ENCODE data around the gene DHRS1.

DHRS1 gene

DNA sequence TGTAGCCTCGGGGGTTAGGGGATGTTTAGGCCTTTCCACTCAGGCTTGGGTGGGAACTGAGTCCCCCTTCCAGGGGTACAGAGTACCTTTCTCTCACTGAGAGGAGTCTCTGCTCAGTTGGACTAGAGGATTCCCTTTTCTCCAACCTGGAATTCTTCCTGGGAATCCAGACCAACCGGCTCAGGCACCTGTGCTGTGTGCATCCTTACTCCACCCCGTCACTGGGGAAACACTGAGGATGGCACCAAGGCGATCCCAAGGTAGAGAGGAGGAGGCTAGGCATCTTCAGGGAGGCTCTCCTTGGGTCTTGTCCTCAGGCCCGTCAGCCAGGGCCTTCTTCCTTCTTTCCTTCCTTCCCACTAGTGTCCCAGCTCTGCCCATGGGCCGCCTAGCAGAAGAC, 35.7 kb downstream of the DHRS1 start:
- no peak for DNase-seq (ENCODE audit: low read depth, low spot score)

DNA sequence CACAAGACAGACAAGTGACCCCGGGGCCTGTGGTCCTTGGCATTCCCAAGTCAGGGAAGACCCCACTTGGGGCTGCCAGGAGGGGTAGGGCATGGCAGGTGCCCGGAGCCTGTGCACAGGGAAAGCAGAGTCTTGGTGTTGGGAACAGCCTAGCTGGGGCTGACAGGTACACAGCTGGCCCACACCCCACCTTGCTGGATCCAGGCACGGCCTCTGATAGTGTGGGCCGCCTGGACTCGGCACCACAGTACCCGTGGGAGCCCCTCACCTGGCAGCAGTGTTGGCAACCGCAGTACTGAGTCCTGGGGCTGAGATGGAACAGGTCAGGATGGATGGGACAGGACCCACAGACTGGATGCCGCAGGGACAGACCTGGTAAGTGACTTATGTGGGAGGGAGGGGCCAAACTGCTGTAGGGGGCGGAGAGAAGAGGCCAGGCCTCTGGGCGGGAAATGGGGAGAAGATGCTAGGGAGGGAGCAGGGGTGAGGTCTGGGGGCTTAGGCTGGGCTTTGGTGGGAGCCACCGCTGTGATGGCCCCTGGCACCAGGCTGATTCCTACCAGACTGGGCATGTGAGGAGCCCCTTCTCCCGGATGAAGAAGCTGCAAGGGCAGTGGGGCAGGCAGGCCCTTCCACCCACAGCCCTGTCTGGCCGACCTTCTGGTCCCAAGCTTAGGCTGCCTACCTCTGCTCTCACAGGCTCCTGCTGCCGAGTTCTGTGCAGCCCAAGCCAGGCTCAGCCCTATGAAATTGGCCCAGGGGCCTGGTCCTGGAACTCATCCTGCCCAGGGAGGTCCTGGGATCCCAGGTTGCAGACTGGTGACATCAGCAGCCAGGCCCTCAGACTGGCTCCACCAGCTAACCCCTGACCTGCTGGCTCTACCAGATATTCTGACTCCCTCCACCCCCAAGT, 36.5 kb downstream of the DHRS1 start, which contains the start of gene TGM1:
Gene TGM1 (minus strand): TSS at position 357 of the 913 bp plus-strand sequence. CDS start 825 bp downstream, outside the sequence.
- DNase-seq (ENCODE audit: low read depth, low spot score), result no peak

DNA sequence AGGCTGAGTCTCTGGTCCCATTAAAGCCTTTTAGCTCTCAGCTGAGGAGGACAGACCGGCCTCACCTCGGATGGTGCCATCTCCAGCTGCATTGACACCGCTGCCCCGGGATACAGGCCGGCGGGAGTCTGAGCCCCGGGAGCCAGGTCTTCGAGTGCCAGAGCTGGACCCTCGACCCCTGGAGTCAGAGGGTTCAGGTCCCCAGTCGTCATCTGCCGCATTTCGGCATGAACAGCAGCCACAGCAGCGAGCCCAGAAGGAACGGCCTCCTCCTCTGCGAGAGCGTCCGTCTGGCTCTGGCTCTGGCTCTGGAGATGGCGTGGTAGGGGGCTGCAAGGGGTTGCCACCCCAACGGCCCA, 37.6 kb downstream of the DHRS1 start:
- no peak for DNase-seq (ENCODE audit: low read depth, low spot score)

DNA sequence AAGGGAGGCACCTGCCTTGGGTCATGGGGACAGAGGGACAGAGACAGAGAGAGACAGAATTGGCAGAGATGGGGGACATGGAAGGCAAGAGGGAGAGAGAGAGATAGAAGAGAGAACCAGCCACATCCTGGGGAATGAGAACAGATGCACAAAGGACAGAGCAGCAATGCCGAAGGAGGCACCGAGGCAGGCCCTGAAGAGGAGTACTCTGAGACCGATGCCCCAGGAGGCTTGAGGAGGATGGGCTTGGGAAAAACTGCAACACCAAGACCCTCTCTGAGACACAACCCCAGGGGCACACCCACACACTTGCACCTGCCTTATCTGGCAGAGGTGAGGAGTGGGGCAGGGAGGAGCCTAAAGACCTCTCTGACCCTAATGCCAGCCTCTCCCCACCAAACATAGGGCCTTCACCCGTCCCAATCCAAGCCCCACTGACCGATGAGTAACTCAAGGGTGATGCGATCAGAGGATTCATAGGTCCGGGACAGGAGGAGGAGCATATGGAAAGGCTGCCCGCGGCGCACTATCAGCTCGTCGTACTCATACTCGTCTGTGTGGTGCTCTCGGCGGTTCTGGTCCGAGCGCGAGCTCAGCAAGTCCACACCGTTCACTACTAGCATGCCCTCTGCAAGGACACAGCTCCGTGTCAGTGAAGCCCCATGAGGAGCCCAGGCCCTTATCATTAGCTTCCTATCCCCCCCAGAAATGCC, 38.2 kb downstream of the DHRS1 start:
- DNase-seq (ENCODE audit: low read depth, low spot score), result no peak

DNA sequence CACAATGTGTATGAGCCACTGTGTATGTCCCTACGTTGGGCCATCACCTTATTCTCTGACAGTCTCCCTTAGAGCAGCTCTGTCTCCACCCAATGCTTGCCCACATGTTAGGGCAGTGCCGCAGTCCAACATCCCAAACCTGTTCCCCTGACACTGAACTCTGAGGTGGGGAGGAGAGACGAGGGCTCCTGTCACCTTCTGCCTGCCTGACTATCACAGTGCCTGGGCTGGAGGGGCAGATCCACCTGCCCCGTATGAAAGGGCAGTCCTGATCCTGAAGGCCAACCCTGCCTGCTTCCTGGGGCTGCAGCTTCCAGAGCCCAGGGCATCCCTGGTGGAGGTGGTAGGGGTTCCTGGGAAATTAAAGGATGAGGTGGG, 38.8 kb downstream of the DHRS1 start:
- no peak for DNase-seq (ENCODE audit: low read depth, low spot score)

DNA sequence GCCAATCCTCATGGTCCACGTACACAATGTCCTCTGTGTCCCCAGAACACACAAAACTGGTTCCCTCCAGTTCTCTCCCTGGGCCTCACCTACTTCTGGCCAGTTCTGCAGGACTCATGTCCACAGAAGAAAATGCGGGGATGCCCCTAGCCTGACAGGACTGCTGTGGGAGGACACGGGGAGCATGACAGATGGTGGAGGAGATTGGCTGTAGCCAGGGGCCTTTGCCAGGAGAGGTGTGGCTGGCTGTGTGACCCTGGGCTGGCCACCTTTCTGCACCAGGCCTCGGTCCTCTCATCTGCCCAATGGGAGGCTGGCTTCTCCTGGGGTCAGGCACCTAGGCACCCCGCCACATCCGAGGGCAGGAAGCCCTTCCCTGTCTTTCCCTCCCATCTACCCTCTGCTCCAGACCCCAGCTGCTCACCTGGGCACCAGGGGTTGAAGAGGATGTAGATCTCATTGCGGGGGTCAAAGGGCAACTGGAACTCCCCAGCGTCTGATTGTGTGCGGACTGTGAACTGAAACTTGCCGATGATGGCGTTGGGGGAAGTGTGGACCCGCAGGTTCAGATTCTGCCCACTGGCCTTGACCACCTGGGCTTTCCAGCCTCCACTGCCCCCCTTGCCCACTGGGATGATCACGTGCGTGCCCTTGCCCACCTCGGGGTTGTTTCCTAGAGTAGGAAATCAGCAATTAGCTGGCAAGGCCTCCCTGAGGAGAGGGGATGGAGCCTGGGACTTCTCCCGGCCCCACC, 39.4 kb downstream of the DHRS1 start:
- no peak for DNase-seq (ENCODE audit: low read depth, low spot score)

DNA sequence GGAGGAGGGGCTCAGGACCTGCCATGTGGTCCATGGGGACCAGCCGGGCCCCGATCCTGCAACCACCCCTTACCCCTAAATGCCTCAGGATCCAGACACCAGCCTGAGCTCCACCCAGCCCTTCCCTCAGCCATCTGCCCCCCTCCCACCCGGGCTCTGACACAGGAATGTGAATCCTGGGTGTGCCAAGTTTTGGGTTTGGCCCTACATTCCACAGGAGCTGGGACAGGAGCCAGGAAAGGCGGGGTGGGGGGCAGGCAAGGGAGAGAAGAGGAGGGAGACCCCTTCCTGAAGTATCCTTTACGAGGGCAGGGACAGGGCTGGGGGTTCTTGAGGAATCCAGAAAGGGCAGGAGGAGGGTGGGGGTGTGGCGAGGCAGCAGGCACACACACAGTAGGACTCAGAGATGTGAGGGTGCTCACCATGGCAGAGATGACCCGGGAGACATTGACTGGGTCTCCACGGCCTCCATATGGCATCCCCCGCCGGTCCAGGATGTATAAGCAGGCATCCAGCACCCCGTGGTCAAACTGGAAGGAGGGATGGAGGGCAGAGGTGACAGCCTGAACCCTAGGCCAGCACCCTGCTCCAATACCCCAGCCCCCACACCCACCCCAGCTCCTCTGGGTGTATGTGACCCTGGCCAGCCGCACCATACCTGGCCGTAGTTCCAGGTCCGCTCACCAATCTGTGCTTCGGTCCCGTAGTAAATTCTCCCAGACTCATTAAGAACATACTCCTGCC, 40.1 kb downstream of the DHRS1 start:
- DNase-seq (ENCODE audit: low read depth, low spot score), result no peak

DNA sequence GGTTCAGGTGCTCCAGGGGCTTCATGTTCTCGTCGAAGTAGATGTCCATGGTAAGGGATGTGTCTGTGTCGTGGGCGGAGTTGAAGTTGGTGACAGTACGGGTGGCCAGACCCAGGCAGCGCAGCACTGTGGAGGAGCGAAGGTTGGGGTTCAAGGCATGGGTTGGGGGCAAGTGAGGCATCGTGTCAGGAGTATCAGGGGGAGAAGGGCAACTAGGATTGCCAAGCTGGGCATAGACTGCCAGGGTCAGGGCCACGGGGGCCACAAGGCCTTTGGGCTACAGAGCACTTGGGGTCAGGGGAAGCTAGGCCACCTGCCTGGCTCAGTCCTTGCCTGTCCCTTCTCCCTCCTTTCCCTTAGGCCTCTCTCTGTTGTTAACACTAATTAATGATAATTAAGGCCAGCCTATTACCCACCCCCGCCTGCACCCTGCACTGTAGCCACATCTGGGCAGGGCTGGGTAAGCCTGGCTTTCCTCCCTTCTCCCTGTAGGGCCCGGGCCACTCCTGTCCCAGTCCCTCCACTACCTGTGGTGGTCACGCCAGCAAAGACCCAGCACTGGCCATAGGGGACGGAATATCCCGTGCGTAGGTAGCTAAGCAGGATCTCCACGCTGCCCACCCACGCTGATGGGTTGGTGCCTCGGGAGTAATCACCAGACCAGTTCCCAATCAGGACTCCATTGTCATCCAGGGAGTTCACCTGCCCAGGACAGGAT, 40.9 kb downstream of the DHRS1 start:
- no peak for DNase-seq (ENCODE audit: low read depth, low spot score)

DNA sequence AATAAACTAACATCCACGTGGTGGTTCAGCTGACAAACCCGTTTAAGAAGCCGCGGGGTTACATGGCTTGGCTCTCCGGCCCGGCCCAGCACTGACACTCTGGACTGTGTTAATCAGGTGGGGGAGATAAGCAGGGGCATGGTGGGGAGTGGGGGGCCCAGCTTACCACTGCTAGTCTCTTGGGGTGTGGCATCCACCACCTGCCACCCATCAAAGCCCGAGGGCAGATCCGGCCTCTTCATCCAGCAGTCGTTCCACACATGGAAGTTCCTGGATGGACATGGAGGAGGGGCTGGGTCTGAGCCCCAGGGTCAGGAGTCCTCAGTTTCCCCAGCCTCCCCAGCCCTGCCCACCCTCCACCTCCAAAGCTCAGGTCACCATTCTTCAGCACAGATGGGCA, 41.5 kb downstream of the DHRS1 start:
- DNase-seq (ENCODE audit: low read depth, low spot score), result no peak

DNA sequence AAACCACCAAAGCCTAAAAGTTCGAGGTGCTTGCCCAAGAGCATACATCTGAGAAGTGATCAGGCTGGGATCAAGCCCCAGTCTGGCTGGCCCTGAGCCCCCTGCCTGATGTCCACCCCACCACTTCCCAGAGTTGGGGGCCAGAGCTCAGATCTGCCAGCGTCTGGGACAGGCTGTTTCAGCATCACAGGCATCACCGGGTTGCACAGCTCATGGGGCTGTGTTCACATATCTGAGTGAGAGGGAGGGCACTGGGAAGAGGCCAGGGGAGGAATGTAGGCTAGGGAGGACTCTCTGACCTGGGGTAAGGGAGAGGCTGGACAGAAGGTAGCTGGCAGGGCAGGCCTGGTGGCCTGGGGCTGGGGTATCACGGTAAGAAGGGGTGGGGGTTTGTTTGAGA, 42.6 kb downstream of the DHRS1 start:
- DNase-seq (ENCODE audit: low read depth, low spot score), result no peak

DNA sequence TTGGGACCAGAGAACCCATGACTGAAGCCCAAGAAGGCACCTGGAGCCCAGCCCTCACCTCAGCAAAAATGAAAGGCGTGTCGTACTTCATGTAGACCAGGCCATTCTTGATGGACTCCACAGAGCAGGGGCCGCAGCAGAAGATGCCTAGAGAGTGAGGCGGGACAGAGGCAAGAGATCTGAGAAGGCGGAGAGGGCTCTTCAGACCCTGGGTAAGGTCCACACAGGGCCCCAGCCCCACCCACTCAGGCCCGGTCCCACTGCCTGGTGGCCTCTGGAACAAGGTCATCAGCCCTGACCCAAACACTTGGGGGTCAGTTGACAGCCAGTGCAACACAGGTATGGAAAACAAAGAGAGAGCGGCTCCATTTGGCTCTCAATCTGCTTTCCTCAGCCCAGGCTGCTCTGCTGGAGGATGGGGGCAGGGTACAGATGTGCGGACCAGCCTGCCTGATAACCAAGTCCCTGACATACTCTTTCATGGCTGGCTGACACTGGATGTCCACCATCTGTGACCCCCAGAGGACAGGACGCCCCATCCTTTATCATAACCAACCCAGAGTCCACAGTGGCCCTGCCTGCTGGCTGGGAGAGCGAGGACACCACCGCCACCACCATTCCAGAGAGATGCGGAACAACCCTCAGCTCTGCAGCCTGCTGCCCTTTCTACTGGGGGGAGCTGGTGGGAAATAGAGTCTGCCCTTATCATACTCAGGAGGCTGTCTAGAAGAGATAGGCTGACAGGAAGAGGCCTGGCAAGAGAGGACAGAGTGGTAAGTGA, 43.5 kb downstream of the DHRS1 start:
- no peak for DNase-seq (ENCODE audit: low read depth, low spot score)

DNA sequence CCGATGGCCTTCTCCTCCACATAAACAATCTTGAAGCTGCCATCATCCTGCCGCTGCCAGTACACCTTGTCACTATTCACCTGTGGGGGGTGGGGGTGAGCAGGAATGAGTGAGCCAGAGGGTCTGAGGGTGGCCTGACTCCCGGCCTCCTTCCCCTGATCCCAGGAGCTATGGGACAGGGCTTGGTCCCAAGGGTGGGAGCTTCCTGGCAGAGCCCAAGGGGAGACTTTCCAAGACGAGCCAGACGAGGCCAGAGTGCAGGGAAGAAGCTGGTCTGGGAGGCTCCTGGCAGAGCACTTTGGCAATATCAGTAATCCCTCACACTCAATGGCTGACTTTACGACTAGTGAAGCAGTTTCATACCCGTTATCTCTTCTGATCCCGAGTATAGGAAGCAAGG, 44.1 kb downstream of the DHRS1 start:
- DNase-seq (ENCODE audit: low read depth, low spot score), result no peak

DNA sequence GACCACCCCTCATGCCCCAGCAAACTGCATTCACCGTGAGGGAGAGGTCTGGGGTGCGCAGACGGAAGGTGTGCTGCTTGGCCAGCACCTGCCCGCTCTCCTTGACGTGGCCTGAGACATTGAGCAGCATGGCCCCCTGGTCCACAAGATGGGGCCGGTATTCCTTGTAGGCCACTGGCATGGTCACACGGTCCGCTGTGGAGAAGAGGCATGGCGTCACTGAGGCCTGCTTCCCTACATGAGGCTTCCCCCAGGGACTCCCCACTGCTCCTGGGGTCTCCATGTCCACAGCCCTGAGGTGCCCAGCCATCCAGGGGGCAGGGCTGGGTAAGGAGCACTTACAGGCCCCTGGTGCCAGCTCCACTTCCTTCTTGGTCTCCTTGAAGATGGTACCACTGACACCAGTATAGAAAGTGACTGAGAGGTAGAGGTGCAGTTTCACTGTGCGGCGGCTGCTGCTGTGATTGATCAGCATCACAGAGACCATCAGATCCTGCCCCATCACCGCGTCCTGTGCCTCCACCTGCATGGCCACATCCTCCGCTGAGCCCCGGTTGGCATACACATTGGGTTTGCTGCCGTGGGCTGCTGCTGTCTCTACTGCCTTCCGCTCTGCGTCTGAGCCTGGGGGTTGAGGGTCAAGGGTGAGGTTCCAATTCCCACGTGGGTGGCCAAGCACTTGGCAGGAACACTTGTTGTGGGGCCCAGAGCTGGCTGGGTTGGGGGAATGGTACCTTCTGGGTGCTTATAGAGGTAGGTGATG, 44.8 kb downstream of the DHRS1 start:
- no peak for DNase-seq (ENCODE audit: low read depth, low spot score)

DNA sequence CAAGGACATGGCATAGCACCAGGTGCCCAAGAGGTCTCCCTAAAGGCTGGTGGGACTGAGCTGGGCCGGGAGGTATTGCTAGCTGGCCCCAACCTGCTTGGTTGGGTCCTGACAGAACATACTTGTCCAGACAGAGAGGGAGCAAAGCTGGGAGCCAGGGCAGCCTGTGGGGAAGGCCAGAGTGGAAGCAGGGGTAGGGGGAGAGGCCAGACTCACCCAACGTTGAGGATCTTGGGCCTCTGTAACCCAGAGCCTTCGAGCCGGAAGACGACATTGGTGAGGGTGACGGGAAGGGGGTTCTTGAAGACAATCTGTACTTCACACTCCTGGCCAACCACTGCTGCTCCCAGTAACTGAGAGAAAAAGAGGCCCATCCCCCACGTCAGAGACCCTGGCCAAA, 45.6 kb downstream of the DHRS1 start:
- DNase-seq (ENCODE audit: low read depth, low spot score), result no peak

DNA sequence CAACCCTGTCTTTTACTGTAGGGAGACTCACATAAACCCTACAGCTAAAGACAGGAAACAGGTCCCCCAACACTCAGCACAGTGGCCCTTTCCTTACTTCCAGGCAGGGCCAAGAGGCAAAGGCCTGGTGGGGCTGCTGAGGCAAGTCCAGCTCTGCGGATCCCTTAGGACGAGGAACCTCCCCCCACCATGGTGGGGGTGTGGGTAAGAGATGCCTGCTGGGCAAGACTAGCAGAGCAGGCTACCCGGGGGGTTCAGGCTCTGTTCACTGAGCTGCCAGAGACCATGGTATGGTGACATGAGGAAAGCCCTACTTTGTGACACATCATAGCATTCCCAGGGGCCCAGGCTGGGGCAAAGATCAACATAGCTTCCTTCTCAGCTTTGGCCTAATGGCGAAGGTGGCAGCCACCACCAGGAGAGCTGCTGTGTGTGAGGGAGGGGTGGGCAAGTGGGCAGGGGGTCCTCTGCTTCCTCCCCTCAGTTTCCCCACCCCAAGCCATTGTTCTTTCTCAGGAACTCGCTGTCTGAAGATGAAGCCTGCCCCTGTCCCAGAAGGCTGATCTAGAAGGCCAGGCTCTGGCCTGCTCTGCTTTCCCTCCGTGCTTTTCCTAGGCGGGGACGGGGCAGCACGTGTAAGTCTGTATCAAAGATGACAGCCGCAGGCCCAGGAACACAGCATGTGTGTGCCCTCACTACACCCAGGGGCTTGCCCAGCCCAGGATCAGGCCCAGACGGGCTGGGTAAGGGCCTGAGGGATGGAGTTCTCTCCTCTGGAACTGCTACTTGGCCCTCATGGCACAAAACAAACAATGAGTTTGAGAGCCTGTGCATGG, 47.1 kb downstream of the DHRS1 start:
- DNase-seq (ENCODE audit: low read depth, low spot score), result no peak

DNA sequence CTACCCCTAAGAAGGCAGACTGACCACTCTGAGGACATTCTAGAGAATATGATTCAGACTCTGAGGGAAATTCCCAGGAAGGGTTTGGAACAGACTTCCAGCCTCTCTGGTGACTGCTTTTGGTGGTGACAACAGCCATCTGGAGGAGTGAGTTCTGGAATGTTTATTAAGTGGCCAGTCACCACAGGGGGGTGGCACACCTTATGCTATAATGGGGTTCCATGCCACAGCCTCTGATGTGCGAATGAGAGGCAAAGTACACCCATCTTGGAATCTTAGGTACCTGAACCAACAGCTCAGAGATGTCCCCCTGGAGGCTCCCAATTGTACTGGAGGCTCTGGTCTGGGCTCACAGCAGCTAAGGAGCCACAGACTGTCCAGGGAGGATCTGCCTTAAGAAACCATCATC, 47.7 kb downstream of the DHRS1 start:
- DNase-seq (ENCODE audit: low read depth, low spot score), result no peak

DNA sequence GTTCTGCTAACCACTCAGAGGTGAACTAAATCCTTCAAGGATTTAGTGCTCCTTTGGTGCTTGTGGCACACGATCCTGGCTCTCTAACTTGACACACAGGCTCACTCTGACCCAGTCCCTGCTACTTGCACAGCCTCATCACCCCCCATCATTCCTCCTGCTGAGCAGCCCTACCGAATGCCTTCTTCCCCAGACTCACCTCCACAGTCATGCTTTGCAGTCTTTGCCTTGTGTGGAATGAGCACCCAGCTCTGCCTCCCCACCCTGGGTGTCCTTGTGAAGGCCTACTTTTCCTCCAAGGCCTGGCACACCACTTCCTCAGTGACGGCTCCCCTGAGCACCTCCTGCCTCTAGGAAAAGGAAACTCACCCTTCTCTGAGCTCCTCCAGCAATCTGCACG, 49.2 kb downstream of the DHRS1 start:
- no peak for DNase-seq (ENCODE audit: low read depth, low spot score)

DNA sequence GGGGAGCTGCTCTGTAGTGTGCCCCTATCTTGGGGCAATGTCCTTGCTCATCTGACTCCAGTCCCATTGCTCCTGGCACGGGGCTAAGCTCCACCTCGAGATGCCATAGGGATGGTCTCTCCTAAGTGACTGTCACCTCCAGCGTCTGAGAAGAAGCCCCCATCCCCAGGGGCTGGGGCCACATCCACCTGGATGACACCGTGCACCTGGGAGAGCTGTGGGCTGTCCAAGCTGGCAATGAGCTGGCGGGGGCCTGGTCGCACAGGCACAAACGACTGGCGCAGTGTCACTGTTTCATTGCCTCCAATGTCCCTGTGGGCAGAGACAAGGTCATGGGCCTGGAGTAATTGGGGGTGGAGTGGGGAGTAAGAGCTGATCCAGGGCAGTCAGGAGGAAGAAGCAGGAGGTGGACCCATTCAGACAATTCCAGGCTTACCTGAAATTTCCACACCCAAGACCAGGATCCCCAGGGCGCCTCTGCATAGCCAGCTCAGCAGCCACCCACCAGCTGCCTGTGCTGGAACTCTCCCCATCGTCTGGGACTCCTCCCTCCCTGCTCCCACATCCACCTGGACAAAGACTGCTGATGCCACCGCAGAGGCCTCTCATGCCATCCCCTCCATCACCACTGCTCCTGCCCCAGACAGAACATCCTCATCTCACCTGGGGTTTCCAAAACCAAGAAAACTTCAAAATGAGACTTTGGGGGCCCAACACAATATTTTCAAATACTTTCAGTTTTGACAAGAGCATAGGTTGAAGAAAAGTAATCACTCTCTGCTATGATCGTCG, 50.2 kb downstream of the DHRS1 start:
- DNase-seq (ENCODE audit: low read depth, low spot score), result no peak

All from smooth muscle cell of the brain vasculature (primary cell).